CD14-positive monocyte (primary cell): ENCODE data around the gene NMNAT3. TPM values are rescaled to one million over a fixed set of nuclear protein-coding genes. Genes with fewer than 3 reads are reported as not detected.

Experiments used
- DNase-seq, 3 donors: peaks; one replicate each; pipeline ENCODE4 v3.0.0-alpha.2; 2011 to 2022
- H2AFZ ChIP-seq: 2 replicates; pipeline ENCODE4 v1.6.0; 2012; ENCODE audit warnings: mild to moderate bottlenecking, low read depth, low read length, inconsistent platforms; ENCODE audit not compliant: insufficient read depth, poor library complexity, severe bottlenecking
- H3K27ac ChIP-seq, 2 donors: 1 replicate in 1 of 2; 2 replicates in 1 of 2; pipeline ENCODE4 v1.5.1; 2012 to 2013; ENCODE audit warnings: low read length in 2 of 2, control low read depth in 1 of 2, inconsistent platforms in 1 of 2, low read depth in 1 of 2, mild to moderate bottlenecking in 1 of 2
- H3K27me3 ChIP-seq, 2 donors: one replicate each; pipeline versions ENCODE4 v1.6.0 to v1.6.1; 2011 to 2013; ENCODE audit warnings: low read length in 2 of 2; ENCODE audit not compliant: control insufficient read depth in 2 of 2, insufficient read depth in 2 of 2
- H3K36me3 ChIP-seq, 2 donors: replicated peaks in 1 of 2; 1 replicate in 1 of 2; 2 replicates in 1 of 2; pipeline versions ENCODE4 v1.5.1 to v1.6.1; 2012 to 2013; ENCODE audit warnings: low read length in 2 of 2, control low read depth in 1 of 2, inconsistent platforms in 1 of 2, mild to moderate bottlenecking in 1 of 2; ENCODE audit not compliant: insufficient read depth in 2 of 2, control insufficient read depth in 1 of 2
- H3K4me1 ChIP-seq, 2 donors: 1 replicate in 1 of 2; 2 replicates in 1 of 2; pipeline versions ENCODE4 v1.5.1 to v1.6.1; 2012 to 2013; ENCODE audit warnings: low read length in 2 of 2, control low read depth in 1 of 2, inconsistent platforms in 1 of 2, mild to moderate bottlenecking in 1 of 2, moderate library complexity in 1 of 2; ENCODE audit not compliant: insufficient read depth in 2 of 2, control insufficient read depth in 1 of 2
- H3K4me2 ChIP-seq: replicated peaks from 2 replicates; pipeline ENCODE3; 2012; ENCODE audit warnings: low read length, moderate library complexity, mild to moderate bottlenecking; ENCODE audit not compliant: poor library complexity, severe bottlenecking; ENCODE audit errors: extremely low read depth
- H3K4me3 ChIP-seq, 3 experiments: fragments of 200-600 bp in 1 of 3; sonication (generic) in 1 of 3; replicated peaks in 1 of 3; 1 replicate in 2 of 3; 2 replicates in 1 of 3; pipeline ENCODE4 v1.5.1; 2011 to 2013; ENCODE audit warnings: low read length in 3 of 3, mild to moderate bottlenecking in 3 of 3, control low read depth in 2 of 3, low read depth in 2 of 3, inconsistent platforms in 1 of 3, moderate library complexity in 1 of 3
- H3K79me2 ChIP-seq: 2 replicates; pipeline ENCODE4 v1.6.0; 2012; ENCODE audit warnings: mild to moderate bottlenecking, control low read depth, inconsistent platforms, low read length, moderate library complexity; ENCODE audit not compliant: insufficient read depth
- H3K9ac ChIP-seq: 2 replicates; pipeline ENCODE4 v1.6.0; 2017; ENCODE audit warnings: low read length, mild to moderate bottlenecking; ENCODE audit not compliant: insufficient read depth, poor library complexity, severe bottlenecking
- H3K9me3 ChIP-seq, 2 donors: replicated peaks in 1 of 2; 1 replicate in 1 of 2; 2 replicates in 1 of 2; pipeline versions ENCODE4 v1.5.1 to v1.6.1; 2012 to 2013; ENCODE audit warnings: low read length in 2 of 2, control low read depth in 1 of 2; ENCODE audit not compliant: control insufficient read depth in 1 of 2, insufficient read depth in 1 of 2
- H4K20me1 ChIP-seq: 2 replicates; pipeline ENCODE4 v1.6.0; 2012; ENCODE audit warnings: mild to moderate bottlenecking, low read length, control low read depth, moderate library complexity; ENCODE audit not compliant: insufficient read depth
- H3K27ac Mint-ChIP-seq, 7 donors: one replicate each; pipeline ENCODE4 v1.8.0; 2020; ENCODE audit warnings: mild to moderate bottlenecking in 7 of 7, mixed read lengths in 7 of 7, moderate library complexity in 6 of 7, inconsistent platforms in 2 of 7
- H3K27me3 Mint-ChIP-seq, 3 donors: one replicate each; pipeline ENCODE4 v1.8.0; 2021 to 2022; ENCODE audit warnings: low read depth in 3 of 3, mild to moderate bottlenecking in 3 of 3, mixed read lengths in 3 of 3, moderate library complexity in 3 of 3, inconsistent platforms in 1 of 3
- H3K36me3 Mint-ChIP-seq, 2 donors: one replicate each; pipeline ENCODE4 v1.8.0; 2020; ENCODE audit warnings: mixed read lengths in 2 of 2, inconsistent platforms in 1 of 2, mild to moderate bottlenecking in 1 of 2
- H3K4me1 Mint-ChIP-seq: one replicate; pipeline ENCODE4 v1.8.0; 2020; ENCODE audit warnings: mild to moderate bottlenecking, mixed read lengths
- H3K4me3 Mint-ChIP-seq, 2 donors: one replicate each; pipeline ENCODE4 v1.8.0; 2020; ENCODE audit warnings: mild to moderate bottlenecking in 2 of 2, mixed read lengths in 2 of 2, moderate library complexity in 1 of 2
- H3K9me3 Mint-ChIP-seq, 7 donors: one replicate each; pipeline ENCODE4 v1.8.0; 2020 to 2022; ENCODE audit warnings: mixed read lengths in 7 of 7, mild to moderate bottlenecking in 6 of 7, moderate library complexity in 6 of 7, inconsistent platforms in 2 of 7
- WGBS: methylation state at CpG from one replicate; pipeline ENCODE4 v1.1.5; 2013; ENCODE audit warnings: missing lambda C conversion rate; ENCODE audit not compliant: insufficient coverage; 5-methylcytosine and 5-hydroxymethylcytosine counted together
- intact Hi-C, 2 donors: fragments of 100-400 bp; cut with micrococcal nuclease; formaldehyde crosslinking; loops; one replicate each; pipeline versions ENCODE4 v1.15.0 to v1.15.1; 2023
- polyA plus RNA-seq, 3 donors: library from polyadenylated mRNA; depleted of rRNA in 1 of 3; unstranded in 2 of 3; stranded (reverse) in 1 of 3; fragments of 300-500 nt in 2 of 3; fragments of >200 nt in 1 of 3; fragmentation: Illumina TruSeq in 2 of 3; gene quantifications; 1 replicate in 2 of 3; 2 replicates in 1 of 3; pipeline ENCODE4 v1.2.3, GENCODE V29; 2012 to 2021
- TF ChIP-seq, protein P1 (sequence below): fragments of 200-600 bp; IDR thresholded peaks from one replicate; pipeline ENCODE4 v1.8.0; 2022; ENCODE audit warnings: antibody characterized with exemption, mild to moderate bottlenecking

Gene NMNAT3
- polyA plus RNA-seq, 3 donors, result 1.4 to 5.7 (median 2.9) TPM

DNA sequence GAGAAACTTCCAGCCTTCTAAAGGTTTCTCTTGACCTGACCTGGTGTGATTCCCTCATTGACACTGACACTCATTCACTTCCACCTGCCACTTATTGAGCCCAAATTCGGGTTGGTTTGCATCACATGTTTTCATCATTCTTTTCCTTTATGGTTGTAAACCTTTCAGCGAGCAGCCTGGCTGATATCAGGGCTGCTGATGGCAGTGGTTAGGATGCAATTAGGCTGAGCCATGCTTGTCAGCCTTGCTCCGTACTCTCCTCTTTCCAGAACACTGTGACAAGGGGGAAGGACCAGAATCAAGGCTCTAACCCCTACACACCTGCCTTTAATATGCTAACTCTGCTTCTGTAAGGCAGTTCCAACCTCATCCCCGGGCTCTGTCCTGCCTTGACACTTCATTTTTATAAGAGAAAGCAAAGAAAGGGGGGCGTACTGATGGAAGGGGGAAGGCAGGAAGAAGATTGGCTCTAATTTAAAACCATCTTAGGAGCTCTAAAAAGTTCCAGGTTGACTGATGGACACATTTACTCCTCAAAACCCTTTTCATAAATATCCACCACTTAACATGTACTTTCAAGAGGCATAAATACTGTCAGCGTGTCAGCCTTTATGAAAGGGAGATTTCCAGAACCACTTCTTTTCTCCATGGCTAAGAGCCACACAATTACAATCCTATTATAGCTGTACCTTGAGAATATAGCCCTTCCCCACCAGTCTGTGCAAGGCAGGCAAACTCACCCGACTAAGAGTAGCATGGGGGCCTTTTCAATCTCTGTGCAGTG, 5.7 kb downstream of the NMNAT3 start:
- no peak overlapping the region for H3K4me2 ChIP-seq
- Mint-ChIP-seq H3K27me3 (peaks cover 3% of the 10 kb centered on the region in 3 donors), H3K36me3 (no peaks in the 10 kb centered on the region), H3K4me1 (peaks cover 13% of the 10 kb centered on the region), H3K27ac (no peak overlapping the region), H3K9me3 (peaks cover 0 to 2% (median 0%) of the 10 kb centered on the region in 7 donors), H3K4me3 (no peak overlapping the region)
- H3K27me3 ChIP-seq, result no peaks in the 10 kb centered on the region
- DNase-seq, result no peak
- no peaks in the 10 kb centered on the region for H4K20me1 ChIP-seq
- no peak overlapping the region for H3K27ac ChIP-seq
- no peaks in the 10 kb centered on the region for H3K9me3 ChIP-seq
- intact Hi-C loops, result no loop called here
- peaks cover 7 to 9% of the 10 kb centered on the region in 2 donors for H3K4me1 ChIP-seq
- no peak overlapping the region for H3K4me3 ChIP-seq
- TF ChIP-seq, protein P1, sequence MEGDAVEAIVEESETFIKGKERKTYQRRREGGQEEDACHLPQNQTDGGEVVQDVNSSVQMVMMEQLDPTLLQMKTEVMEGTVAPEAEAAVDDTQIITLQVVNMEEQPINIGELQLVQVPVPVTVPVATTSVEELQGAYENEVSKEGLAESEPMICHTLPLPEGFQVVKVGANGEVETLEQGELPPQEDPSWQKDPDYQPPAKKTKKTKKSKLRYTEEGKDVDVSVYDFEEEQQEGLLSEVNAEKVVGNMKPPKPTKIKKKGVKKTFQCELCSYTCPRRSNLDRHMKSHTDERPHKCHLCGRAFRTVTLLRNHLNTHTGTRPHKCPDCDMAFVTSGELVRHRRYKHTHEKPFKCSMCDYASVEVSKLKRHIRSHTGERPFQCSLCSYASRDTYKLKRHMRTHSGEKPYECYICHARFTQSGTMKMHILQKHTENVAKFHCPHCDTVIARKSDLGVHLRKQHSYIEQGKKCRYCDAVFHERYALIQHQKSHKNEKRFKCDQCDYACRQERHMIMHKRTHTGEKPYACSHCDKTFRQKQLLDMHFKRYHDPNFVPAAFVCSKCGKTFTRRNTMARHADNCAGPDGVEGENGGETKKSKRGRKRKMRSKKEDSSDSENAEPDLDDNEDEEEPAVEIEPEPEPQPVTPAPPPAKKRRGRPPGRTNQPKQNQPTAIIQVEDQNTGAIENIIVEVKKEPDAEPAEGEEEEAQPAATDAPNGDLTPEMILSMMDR, result no peak
- H2AFZ ChIP-seq, result no peak overlapping the region
- WGBS, result 80% methylated on average over 2 of the region's 7 CpGs
- no peaks in the 10 kb centered on the region for H3K36me3 ChIP-seq
- no peaks in the 10 kb centered on the region for H3K79me2 ChIP-seq
- no peak overlapping the region for H3K9ac ChIP-seq

DNA sequence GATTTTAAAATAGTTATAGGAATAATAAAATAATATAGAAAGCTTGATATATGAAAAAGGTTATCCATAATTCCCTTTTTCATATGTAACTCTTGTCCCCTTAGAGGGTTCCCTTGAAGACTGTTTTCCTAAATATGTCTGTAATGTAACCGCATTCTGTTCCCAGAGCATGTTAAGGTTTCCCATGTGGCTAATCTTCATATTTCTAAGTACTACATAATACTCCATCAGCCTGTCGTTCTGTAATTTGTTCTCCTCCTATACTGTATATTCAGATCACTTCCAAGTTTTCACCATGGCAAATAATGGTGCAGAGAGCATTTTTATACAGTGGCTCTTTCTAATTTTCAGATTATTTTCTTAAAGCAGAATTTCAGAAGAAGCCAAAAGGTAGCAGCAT, 6.7 kb downstream of the NMNAT3 start:
- Histone ChIP-seq H3K4me2 (no peak overlapping the region), H3K79me2 (no peaks in the 10 kb centered on the region), H3K9ac (no peak overlapping the region), H3K36me3 (no peaks in the 10 kb centered on the region), H3K9me3 (no peaks in the 10 kb centered on the region), H3K27ac (no peak overlapping the region), H4K20me1 (no peaks in the 10 kb centered on the region), H2AFZ (no peak overlapping the region), H3K4me1 (no peaks in the 10 kb centered on the region), H3K4me3 (no peak overlapping the region), H3K27me3 (no peaks in the 10 kb centered on the region)
- Mint-ChIP-seq H3K36me3 (peaks cover 0 to 1% of the 10 kb centered on the region in 2 donors), H3K9me3 (peaks cover 0 to 2% (median 0%) of the 10 kb centered on the region in 7 donors), H3K4me3 (no peak overlapping the region), H3K4me1 (peaks cover 4% of the 10 kb centered on the region), H3K27ac (no peak overlapping the region), H3K27me3 (peaks cover 0 to 3% (median 1%) of the 10 kb centered on the region in 3 donors)
- no peak for DNase-seq
- no CpG with 5 or more reads among the region's 2 CpGs for WGBS
- TF ChIP-seq, protein P1, result no peak
- intact Hi-C loops, result no loop called here
